Stomach smooth muscle (tissue), 2 donors: ENCODE data around the gene DUXB.

Source experiments
- H3K27ac ChIP-seq: one replicate; pipeline ENCODE4 v1.7.0; 2013; ENCODE audit warnings: mild to moderate bottlenecking, low read length, inconsistent platforms
- H3K27me3 ChIP-seq, 2 donors: one replicate each; pipeline ENCODE4 v1.7.0; 2013; ENCODE audit warnings: low read length in 2 of 2; ENCODE audit not compliant: insufficient read depth in 2 of 2, control insufficient read depth in 1 of 2
- H3K36me3 ChIP-seq, 2 donors: one replicate each; pipeline ENCODE4 v1.7.0; 2013; ENCODE audit warnings: low read length in 2 of 2; ENCODE audit not compliant: control insufficient read depth in 2 of 2, insufficient read depth in 2 of 2
- H3K4me1 ChIP-seq: one replicate; pipeline ENCODE4 v1.7.0; 2013; ENCODE audit warnings: low read length; ENCODE audit not compliant: control insufficient read depth, insufficient read depth
- H3K4me3 ChIP-seq, 2 donors: one replicate each; pipeline ENCODE4 v1.7.0; 2013; ENCODE audit warnings: low read length in 2 of 2
- H3K9ac ChIP-seq, 2 donors: one replicate each; pipeline ENCODE4 v1.7.0; 2013; ENCODE audit warnings: low read length in 2 of 2, mild to moderate bottlenecking in 1 of 2
- H3K9me3 ChIP-seq, 2 donors: one replicate each; pipeline ENCODE4 v1.7.0; 2013; ENCODE audit warnings: low read length in 2 of 2; ENCODE audit not compliant: control insufficient read depth in 2 of 2
- donor health status: healthy.
- donor health status: Pancreatic carcinoma.

The DUXB gene, protein sequence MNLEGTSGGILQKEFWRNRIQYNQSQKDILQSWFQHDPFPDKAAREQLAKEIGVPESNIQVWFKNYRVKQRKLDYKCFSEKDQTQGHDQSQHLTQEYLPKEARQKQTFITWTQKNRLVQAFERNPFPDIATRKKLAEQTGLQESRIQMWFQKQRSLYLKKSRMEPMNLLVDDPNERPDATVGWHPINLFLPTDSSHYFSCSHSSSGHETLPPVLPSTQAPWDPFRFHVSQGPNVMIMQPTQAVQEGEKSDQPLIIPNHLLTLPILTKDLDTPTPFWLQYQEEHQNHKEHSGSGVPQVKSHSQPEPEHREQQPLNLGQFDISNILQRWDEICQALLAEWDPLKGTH

DNA sequence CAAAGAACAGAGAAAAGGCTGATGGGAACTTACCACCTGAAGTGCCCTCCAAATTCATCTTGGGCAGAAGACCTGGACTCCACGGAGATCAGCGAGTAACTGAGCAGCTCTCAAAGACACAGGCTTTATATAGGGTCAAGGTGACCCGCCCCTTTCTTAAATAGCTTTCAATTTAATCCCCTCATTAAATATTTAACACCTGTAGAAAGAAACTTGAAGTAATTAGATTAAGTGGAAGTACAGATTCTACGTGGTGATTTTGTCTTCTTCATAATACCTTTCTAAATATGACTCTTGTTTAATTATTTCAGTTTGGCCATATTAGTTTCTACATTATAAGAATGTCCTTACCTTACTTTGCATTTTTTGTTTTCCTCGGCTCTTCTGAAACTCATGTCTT lies at the start of gene DUXB:
TSS of gene DUXB (minus strand) at position 101 of the 400 bp plus-strand sequence. CDS start at position 58, 43 bp downstream.
- Histone ChIP-seq H3K4me3 (no peak within 1 kb of the TSS), H3K4me1 (no peaks in the 10 kb centered on the region), H3K27ac (no peak within 1 kb of the TSS), H3K9me3 (no peaks in the 10 kb centered on the region), H3K9ac (no peak within 1 kb of the TSS), H3K27me3 (no peaks in the 10 kb centered on the region), H3K36me3 (no peaks in the 10 kb centered on the region)

DNA sequence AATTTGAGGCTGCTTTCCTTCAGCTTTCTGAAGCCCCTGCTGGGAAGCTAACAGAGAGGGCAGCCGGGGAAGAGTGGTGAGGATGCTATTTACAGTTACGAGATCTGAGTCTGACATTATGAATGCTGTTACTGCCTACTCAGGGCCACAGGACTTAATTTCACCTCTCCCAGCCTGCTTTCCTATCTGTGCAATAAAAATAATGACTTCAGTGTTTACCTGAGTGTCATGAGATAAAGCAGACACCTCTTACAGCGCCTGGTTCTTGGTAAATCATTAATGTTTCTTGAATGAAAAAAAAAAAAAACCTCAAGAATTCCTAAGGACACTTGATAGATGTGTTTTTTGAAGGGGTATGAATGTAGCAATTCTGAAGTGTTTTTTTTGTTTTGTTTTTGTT lies 49.3 kb upstream of the DUXB start:
- Histone ChIP-seq H3K4me1 (no peaks in the 10 kb centered on the region), H3K36me3 (no peaks in the 10 kb centered on the region), H3K9me3 (no peaks in the 10 kb centered on the region), H3K4me3 (no peak overlapping the region), H3K27me3 (no peaks in the 10 kb centered on the region), H3K27ac (no peak overlapping the region), H3K9ac (no peak overlapping the region)

DNA sequence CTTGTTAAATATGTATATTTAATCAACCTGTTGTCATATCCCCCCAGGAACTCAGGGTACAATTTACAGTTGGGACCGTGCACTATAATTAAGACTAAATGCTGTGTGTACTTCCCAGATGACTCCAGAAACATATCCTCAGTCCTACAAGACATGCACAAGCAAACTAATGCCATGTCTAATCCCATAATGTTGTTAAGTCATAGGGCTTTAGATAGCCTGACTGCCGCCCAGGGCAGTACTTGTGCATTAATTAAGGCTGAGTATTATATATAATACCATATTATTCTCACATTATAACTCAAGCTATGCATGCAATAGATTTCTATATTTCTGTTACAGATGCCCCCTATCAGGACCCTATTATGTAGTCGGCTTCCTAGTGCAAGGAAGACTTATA lies 45.1 kb upstream of the DUXB start:
- Histone ChIP-seq H3K9ac (no peak overlapping the region), H3K9me3 (no peaks in the 10 kb centered on the region), H3K36me3 (no peaks in the 10 kb centered on the region), H3K4me1 (no peaks in the 10 kb centered on the region), H3K27me3 (no peaks in the 10 kb centered on the region), H3K27ac (no peak overlapping the region), H3K4me3 (no peak overlapping the region)

DNA sequence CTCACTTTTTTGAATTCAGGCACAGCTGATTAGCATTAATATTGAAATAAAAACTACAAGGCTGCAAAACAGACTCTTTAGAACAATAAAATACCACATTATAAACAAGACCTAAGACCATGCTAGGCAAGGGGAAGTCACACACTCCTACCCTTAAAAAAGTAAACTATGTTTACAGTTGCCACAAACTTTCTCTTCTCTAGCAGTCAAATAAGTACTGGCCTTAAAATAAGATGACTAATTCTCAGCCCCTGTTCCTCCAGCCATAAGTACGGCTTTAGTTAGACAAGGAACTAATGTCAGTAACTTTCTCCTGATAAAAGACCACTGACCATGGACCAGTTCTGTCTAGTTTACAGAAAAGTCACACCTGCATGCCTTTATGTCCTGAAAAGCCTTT lies 44.6 kb upstream of the DUXB start:
- Histone ChIP-seq H3K4me3 (no peak overlapping the region), H3K4me1 (no peaks in the 10 kb centered on the region)

DNA sequence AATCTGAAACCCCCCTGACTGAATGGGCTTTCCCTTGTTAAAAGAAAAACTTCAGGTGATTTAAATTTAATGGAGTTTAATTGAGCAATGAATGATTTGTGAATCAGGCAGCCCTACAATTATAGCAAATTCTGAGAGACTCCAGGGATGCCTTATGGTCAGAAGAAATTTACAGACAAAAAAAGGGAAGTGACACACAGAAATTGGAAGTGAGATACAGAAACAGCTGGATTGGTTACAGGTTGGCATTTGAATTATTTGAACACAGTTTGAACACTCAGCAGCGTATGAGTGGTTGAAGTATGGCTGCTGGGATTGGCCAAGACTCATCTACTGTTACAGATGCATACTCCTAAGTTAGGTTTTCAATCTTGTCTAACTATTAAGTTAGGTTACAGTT lies 44.0 kb upstream of the DUXB start:
- Histone ChIP-seq H3K4me1 (no peaks in the 10 kb centered on the region), H3K4me3 (no peak overlapping the region), H3K27me3 (no peaks in the 10 kb centered on the region), H3K9ac (no peak overlapping the region), H3K27ac (no peak overlapping the region), H3K36me3 (no peaks in the 10 kb centered on the region), H3K9me3 (no peaks in the 10 kb centered on the region)

More for the DNA sequence above, 44.6 kb upstream of the DUXB start:
- H3K9ac ChIP-seq = no peak overlapping the region
- no peaks in the 10 kb centered on the region for H3K36me3 ChIP-seq
- H3K27me3 ChIP-seq = no peaks in the 10 kb centered on the region
- no peaks in the 10 kb centered on the region for H3K9me3 ChIP-seq
- no peak overlapping the region for H3K27ac ChIP-seq

DNA sequence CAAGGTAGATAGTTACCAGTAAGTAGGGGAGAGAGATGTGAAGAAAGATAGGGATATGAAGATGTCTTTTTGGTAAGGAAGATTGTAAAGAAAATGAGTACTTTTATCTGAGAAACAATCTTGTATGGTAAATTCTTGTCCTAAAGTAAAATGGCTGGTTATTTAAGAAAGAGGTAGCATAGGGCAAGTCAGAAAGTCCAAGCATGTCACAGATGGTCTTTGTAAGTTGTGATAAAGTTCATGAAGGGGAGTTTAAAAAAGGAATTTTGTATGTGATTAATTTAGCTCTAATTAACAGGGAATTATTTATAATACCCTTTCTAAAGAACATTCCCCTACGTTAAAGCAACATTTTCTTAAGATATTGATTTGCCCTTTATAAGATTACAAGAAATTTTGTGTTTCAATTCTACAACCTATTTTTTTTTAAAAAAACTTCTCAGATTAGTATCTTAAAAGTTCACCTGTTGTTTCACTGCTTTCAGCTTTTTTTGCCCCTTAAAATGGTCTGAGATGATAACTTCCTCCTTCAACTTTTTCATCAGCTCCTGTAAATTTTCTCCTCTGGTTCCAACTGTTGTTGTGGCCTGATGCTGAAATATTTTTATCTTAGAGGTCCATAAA lies 41.3 kb upstream of the DUXB start:
- no peak overlapping the region for H3K27ac ChIP-seq
- H3K36me3 ChIP-seq = no peaks in the 10 kb centered on the region
- H3K4me1 ChIP-seq = no peaks in the 10 kb centered on the region
- H3K27me3 ChIP-seq = no peaks in the 10 kb centered on the region
- H3K4me3 ChIP-seq = no peak overlapping the region
- no peaks in the 10 kb centered on the region for H3K9me3 ChIP-seq
- no peak overlapping the region for H3K9ac ChIP-seq

DNA sequence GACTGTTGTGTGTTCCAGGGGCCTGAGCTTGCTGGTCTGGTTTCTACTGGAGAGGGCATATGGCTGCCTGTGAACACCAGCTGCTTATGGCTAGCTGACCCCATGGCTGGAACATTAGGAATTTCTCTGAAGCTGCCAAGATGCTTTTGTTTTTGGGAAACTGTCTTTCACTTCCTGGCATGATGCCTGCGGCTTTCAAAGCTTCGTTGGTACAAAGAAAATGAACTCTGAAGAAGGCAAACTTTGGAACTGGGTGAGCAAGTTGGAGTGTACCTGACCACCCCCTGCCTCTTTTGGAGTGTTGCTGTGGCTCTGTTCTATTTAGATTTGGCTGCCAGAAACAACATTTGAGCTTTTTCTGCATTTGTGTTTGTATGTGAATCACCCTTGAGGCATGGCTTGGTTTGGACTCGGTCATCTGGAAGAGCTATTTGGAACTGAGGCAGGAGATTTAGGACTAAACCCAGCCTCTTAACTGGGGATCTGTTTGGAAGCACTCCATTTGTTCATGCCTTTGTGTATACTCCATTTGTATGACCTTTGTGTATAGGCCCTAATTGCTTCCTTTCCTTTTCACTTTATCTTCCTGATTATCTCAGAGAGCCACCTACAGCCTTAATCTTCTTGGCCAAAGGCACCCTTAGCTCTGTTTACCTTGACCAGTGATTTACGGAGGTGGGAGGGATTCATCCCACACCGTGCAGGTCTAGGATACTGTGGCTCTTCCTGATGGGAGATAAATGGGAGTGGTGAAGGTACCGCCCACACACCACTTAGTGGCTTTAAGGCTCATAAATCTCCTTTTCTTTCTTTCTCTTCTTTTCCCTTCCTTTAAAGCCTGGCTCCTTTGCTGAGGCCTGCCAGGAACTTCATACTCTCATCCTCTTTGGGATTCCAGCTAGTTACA lies 32.3 kb upstream of the DUXB start:
- H3K36me3 ChIP-seq = no peaks in the 10 kb centered on the region
- peaks cover 17% of the 10 kb centered on the region for H3K4me1 ChIP-seq
- H3K4me3 ChIP-seq = peak overlapping the region in 1 of 2 donors; percentile 52
- H3K27me3 ChIP-seq = no peaks in the 10 kb centered on the region
- peak overlapping the region; percentile 67 for H3K27ac ChIP-seq
- peak overlapping the region in 1 of 2 donors; percentile 5 for H3K9ac ChIP-seq
- H3K9me3 ChIP-seq = no peaks in the 10 kb centered on the region

DNA sequence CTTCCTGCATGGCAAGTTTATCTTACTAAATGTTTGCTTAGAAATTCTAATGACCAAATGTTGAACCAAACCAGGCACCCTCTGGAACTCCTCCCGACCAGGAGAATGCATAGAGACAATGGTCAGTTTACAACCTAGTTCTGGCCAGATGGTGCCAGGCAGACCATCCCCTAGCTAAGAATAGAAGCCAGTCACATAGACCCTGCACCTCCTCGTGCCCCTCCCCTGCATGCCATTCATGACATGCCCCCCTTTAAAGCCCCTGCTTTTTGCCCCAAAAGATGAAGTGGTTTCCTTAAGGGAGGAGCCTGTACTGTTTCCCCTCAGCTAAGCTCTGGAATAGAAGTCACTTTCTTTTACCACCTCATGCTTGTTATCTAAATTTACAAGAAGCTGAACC lies 31.6 kb upstream of the DUXB start:
- H3K9ac ChIP-seq = peak overlapping the region in 1 of 2 donors; percentile 13
- H3K27me3 ChIP-seq = no peaks in the 10 kb centered on the region
- H3K4me3 ChIP-seq = peak overlapping the region in 1 of 2 donors; percentile 15
- H3K36me3 ChIP-seq = no peaks in the 10 kb centered on the region
- no peaks in the 10 kb centered on the region for H3K9me3 ChIP-seq
- peak overlapping the region; percentile 67 for H3K27ac ChIP-seq
- peaks cover 17% of the 10 kb centered on the region for H3K4me1 ChIP-seq

DNA sequence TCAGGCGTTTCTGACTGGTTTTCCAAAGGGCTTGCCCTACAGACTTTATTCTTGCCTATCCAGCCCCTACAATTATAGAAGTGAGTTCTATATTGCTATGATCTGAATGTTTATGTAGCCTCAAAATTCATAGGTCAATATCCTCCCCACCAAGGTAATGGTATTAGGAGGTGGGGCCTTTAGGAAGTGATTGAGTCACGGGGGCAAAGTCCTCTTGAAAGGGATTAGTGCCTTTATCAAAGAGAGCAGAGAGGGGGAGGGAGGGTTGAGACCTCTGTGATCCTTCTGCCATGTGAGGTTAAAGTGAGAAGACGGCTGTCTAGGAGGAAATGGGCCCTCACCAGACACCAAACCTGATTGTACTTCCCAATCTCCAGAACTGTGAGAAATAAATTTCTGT lies 26.0 kb upstream of the DUXB start:
- Histone ChIP-seq H3K4me1 (no peaks in the 10 kb centered on the region), H3K27me3 (no peaks in the 10 kb centered on the region), H3K4me3 (no peak overlapping the region), H3K36me3 (no peaks in the 10 kb centered on the region), H3K27ac (no peak overlapping the region), H3K9me3 (no peaks in the 10 kb centered on the region), H3K9ac (no peak overlapping the region)

DNA sequence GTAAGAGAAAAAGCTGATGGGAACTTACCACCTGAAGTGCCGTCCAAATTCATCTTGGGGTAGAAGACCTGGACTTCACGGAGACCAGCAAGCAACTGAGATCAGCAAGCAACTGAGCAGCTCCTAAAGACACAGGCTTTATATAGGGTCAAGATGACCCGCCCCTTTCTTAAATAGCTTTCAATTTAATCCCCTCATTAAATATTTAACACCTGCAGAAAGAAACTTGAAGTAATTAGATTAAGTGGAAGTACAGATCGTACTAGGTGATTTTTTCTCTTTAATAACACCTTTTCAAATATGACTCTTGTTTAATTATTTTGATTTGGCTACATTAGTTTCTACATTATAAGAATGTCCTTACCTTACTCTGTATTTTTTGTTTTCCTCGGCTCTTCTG lies 25.1 kb upstream of the DUXB start, which contains the start of gene CPHXL:
TSS of gene CPHXL (minus strand) at position 101 of the 400 bp plus-strand sequence. CDS start at position 53, 48 bp downstream.
- no peak within 1 kb of the TSS for H3K27ac ChIP-seq
- no peaks in the 10 kb centered on the region for H3K9me3 ChIP-seq
- no peaks in the 10 kb centered on the region for H3K4me1 ChIP-seq
- H3K9ac ChIP-seq = no peak within 1 kb of the TSS
- no peaks in the 10 kb centered on the region for H3K36me3 ChIP-seq
- no peak within 1 kb of the TSS for H3K4me3 ChIP-seq
- no peaks in the 10 kb centered on the region for H3K27me3 ChIP-seq
